Endothelial cell of umbilical vein (primary cell): ENCODE results near the gene LGALS3BP. TPM values are rescaled to one million over a fixed set of nuclear protein-coding genes. Genes with fewer than 3 reads are reported as not detected.

Experiments
- BruUV-seq: library from RNA; stranded (reverse); fragments of 400-500 nt; replicated peaks from 2 replicates; lab custom pipeline; 2021; lab: Mats Ljungman, UMichigan
- CTCF ChIA-PET: fragments of 300-600, 350-600 bp; sonication (Branson Sonifier 250); formaldehyde crosslinking; loops from one replicate; lab custom pipeline; 2021; ENCODE audit warnings: antibody characterized with exemption, inconsistent platforms; lab: Charles Lee
- POLR2A ChIA-PET: fragments of 300-600, 350-600 bp; sonication (Branson Sonifier 250); formaldehyde crosslinking; loops from one replicate; lab custom pipeline; 2021; ENCODE audit warnings: antibody characterized with exemption, inconsistent platforms; lab: Charles Lee
- DNase-seq: peaks from one replicate; pipeline ENCODE4 v3.0.0-alpha.2; 2011; ENCODE audit warnings: low read depth, low spot score
- FAIRE-seq: peaks from 2 replicates; lab custom pipeline; 2011; peaks lifted over from hg19 to GRCh38; lab: Jason Lieb, UNC
- H2AFZ ChIP-seq: 2 replicates; pipeline ENCODE4 v1.6.0; 2012; ENCODE audit warnings: low read depth, low read length, control low read depth, inconsistent platforms
- H3K27ac ChIP-seq: 2 replicates; pipeline ENCODE4 v1.5.1; 2011; ENCODE audit warnings: low read depth, mild to moderate bottlenecking, control low read depth, low read length, moderate library complexity; ENCODE audit not compliant: insufficient read depth
- H3K27me3 ChIP-seq, 2 experiments: 2 replicates each; pipeline versions ENCODE4 v1.6.0 to v1.6.1; 2011; ENCODE audit warnings: low read length in 2 of 2, mixed read lengths in 1 of 2; ENCODE audit not compliant: control insufficient read depth in 2 of 2, insufficient read depth in 2 of 2
- H3K36me3 ChIP-seq, 2 experiments: 2 replicates in 1 of 2; 3 replicates in 1 of 2; pipeline ENCODE4 v1.5.1; 2011; ENCODE audit warnings: low read length in 2 of 2, mild to moderate bottlenecking in 1 of 2, moderate library complexity in 1 of 2; ENCODE audit not compliant: control insufficient read depth in 2 of 2, insufficient read depth in 2 of 2; ENCODE audit errors: extremely low read depth in 1 of 2
- H3K4me1 ChIP-seq: 3 replicates; pipeline ENCODE4 v1.5.1; 2011; ENCODE audit warnings: mild to moderate bottlenecking, low read length; ENCODE audit not compliant: control insufficient read depth, insufficient read depth; ENCODE audit errors: extremely low read depth
- H3K4me2 ChIP-seq: 2 replicates; pipeline ENCODE4 v1.6.1; 2011; ENCODE audit warnings: low read length, control low read depth, mixed read lengths; ENCODE audit not compliant: insufficient read depth
- H3K4me3 ChIP-seq, 3 experiments: fragments of 200-600 bp in 1 of 3; sonication (generic), shearing (Covaris generic) in 1 of 3; replicated peaks in 1 of 3; 2 replicates each; pipeline ENCODE4 v1.5.1; 2011 to 2016; ENCODE audit warnings: control low read depth in 3 of 3, low read length in 3 of 3, mild to moderate bottlenecking in 2 of 3, inconsistent platforms in 1 of 3, low read depth in 1 of 3, moderate library complexity in 1 of 3; ENCODE audit not compliant: insufficient read depth in 1 of 3
- H3K79me2 ChIP-seq: 2 replicates; pipeline ENCODE4 v1.6.0; 2012; ENCODE audit warnings: low read length, inconsistent platforms; ENCODE audit not compliant: control insufficient read depth, insufficient read depth
- H3K9ac ChIP-seq: replicated peaks from 2 replicates; pipeline ENCODE3; 2011; ENCODE audit warnings: low read length, control low read depth; ENCODE audit not compliant: insufficient read depth; ENCODE audit errors: extremely low read depth
- H3K9me1 ChIP-seq: replicated peaks from 3 replicates; pipeline ENCODE4 v1.6.0; 2011; ENCODE audit warnings: mild to moderate bottlenecking, low read length; ENCODE audit not compliant: control insufficient read depth, insufficient read depth; ENCODE audit errors: extremely low read depth
- H3K9me3 ChIP-seq: replicated peaks from 2 replicates; pipeline ENCODE4 v1.5.1; 2012; ENCODE audit warnings: low read length, inconsistent platforms; ENCODE audit not compliant: control insufficient read depth, insufficient read depth
- H4K20me1 ChIP-seq: replicated peaks from 2 replicates; pipeline ENCODE3; 2011; ENCODE audit warnings: mild to moderate bottlenecking, low read length; ENCODE audit not compliant: control insufficient read depth, insufficient read depth; ENCODE audit errors: extremely low read depth
- CTCF ChIP-seq, 2 donors: IDR thresholded peaks; 1 replicate in 1 of 2; 2 replicates in 1 of 2; pipeline ENCODE4 v1.5.1; 2011; ENCODE audit warnings: low read length in 2 of 2, mild to moderate bottlenecking in 2 of 2, moderate library complexity in 2 of 2, control low read depth in 1 of 2, inconsistent platforms in 1 of 2, low read depth in 1 of 2; ENCODE audit not compliant: insufficient read depth in 1 of 2; ENCODE audit errors: extremely low read depth in 1 of 2
- FOS ChIP-seq: IDR thresholded peaks from 2 replicates; pipeline ENCODE4 v1.6.1; 2011; ENCODE audit warnings: mild to moderate bottlenecking, low read length, moderate library complexity, borderline replicate concordance; ENCODE audit not compliant: insufficient read depth
- JUN ChIP-seq: IDR thresholded peaks from 2 replicates; pipeline ENCODE4 v1.6.1; 2011; ENCODE audit warnings: borderline replicate concordance, low read depth; ENCODE audit not compliant: insufficient read length, insufficient read depth
- dilution Hi-C: fragments of 300-500 bp; cut with MboI; formaldehyde crosslinking; loops from one replicate; pipeline ENCODE4 v1.15.0; 2019; ENCODE audit warnings: low sequenced_read_pairs; ENCODE audit not compliant: extremely low pct_ligation_motif_present
- intact Hi-C: fragments of 100-400 bp; cut with micrococcal nuclease; formaldehyde crosslinking; loops from one replicate; pipeline ENCODE4 v1.10.0; 2022
- polyA plus RNA-seq, 4 experiments: library from polyadenylated mRNA; depleted of rRNA in 3 of 4; stranded (reverse) in 3 of 4; unstranded in 1 of 4; fragments of >200 nt; gene quantifications; 2 replicates each; pipeline versions ENCODE4 v1.2.1 to v1.2.3, GENCODE V29; 2011 to 2012; ENCODE audit warnings: missing spikeins in 1 of 4
- total RNA-seq: library from RNA; stranded (reverse); gene quantifications from 2 replicates; pipeline ENCODE4 v1.2.3, GENCODE V29; 2021

The LGALS3BP gene
- total and polyA plus RNA-seq, 2 donors (not counting 3 experiments of a cell fraction or from before 2014, with no cell fraction given), result 0.77 to 1.3 TPM

DNA sequence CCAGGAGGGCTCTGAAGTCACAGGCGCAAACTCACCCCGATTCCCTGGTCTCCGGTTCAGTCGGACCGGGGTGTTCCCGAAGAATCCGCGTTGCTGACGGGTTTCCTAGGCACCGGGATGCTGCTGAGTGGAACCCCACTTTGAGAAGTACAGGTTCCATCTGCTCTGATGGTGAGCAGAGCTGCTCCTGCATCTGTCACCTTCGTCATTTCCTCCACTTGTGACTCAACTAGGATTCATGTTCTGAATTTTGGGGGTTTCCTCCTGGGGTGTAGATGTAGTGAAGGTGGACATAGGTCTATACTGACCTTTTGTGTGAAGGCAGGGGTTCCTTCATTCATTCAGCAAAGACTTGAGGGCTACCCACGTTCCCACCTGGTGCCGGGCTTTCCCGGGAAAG is 25.0 kb downstream of the LGALS3BP start:
- ChIA-PET POLR2A (no interaction called here), CTCF (interaction anchor here (2.1 to 3.2 kb wide), 2 partner anchors 12 to 16 kb away, joined by 5 to 12 read pairs; no protein-coding TSS in a partner anchor)
- FAIRE-seq (no peak), DNase-seq (no peak)
- no peaks in the 10 kb centered on the region for H3K4me1 ChIP-seq
- no peak overlapping the region for H3K4me2 ChIP-seq
- H3K9me3 ChIP-seq, result no peaks in the 10 kb centered on the region
- no peaks in the 10 kb centered on the region for H3K79me2 ChIP-seq
- TF ChIP-seq JUN (no peak), CTCF (IDR thresholded peaks at IDR 0.05; ENCODE audit: extremely low read depth in 1 of 2, insufficient read depth in 1 of 2, low read depth in 1 of 2, low read length in 2 of 2) (no peak), FOS (no peak)
- no TSS peak for BruUV-seq
- H4K20me1 ChIP-seq, result no peaks in the 10 kb centered on the region
- H2AFZ ChIP-seq, result no peak overlapping the region
- dilution Hi-C loops (no loop called here), intact Hi-C loops (no loop called here)
- no peaks in the 10 kb centered on the region for H3K9me1 ChIP-seq
- H3K36me3 ChIP-seq, result no peaks in the 10 kb centered on the region
- H3K9ac ChIP-seq, result no peak overlapping the region
- H3K27ac ChIP-seq, result no peak overlapping the region
- no peaks in the 10 kb centered on the region for H3K27me3 ChIP-seq
- no peak overlapping the region for H3K4me3 ChIP-seq
